Right atrium auricular region (tissue), 2 donors: ENCODE measurements around the gene ADAM10. TPM values are rescaled to one million over a fixed set of nuclear protein-coding genes. Genes with fewer than 3 reads are reported as not detected.
A peak's percentile ranks its signal among the peaks of the same experiment; 100 is the strongest.

Experiments used
- DNase-seq: peaks from one replicate; pipeline ENCODE4 v3.0.0-alpha.2; 2019; ENCODE audit warnings: low spot score
- H3K27ac ChIP-seq, 2 donors: fragments of 200-600 bp; sonication (generic); 1 replicate in 1 of 2; 2 replicates in 1 of 2; pipeline ENCODE4 v1.5.1; 2016 to 2019
- H3K27me3 ChIP-seq, 2 donors: fragments of 200-600 bp; sonication (generic); one replicate each; pipeline versions ENCODE4 v1.5.1 to v1.6.0; 2017 to 2019
- H3K36me3 ChIP-seq: fragments of 200-600 bp; sonication (generic); one replicate; pipeline ENCODE4 v1.5.1; 2016
- H3K4me1 ChIP-seq, 2 donors: fragments of 200-600 bp; sonication (generic); one replicate each; pipeline versions ENCODE4 v1.5.1 to v1.6.0; 2017 to 2019
- H3K4me3 ChIP-seq, 2 donors: fragments of 200-600 bp; sonication (generic); 1 replicate in 1 of 2; 2 replicates in 1 of 2; pipeline ENCODE4 v1.5.1; 2017 to 2019; ENCODE audit warnings: mild to moderate bottlenecking in 1 of 2, moderate library complexity in 1 of 2
- H3K9me3 ChIP-seq, 2 donors: fragments of 200-600 bp; sonication (generic); one replicate each; pipeline ENCODE4 v1.5.1; 2019
- total RNA-seq, 2 donors: library from RNA; depleted of rRNA; stranded (reverse); fragments of >200 nt; gene quantifications; one replicate each; pipeline ENCODE4 v1.1.0, GENCODE V29; 2016
- TF ChIP-seq, protein P1 (sequence below), 2 donors: fragments of 200-600 bp; sonication (generic); IDR thresholded peaks; one replicate each; pipeline ENCODE4 v1.5.1; 2019; ENCODE audit warnings: antibody characterized with exemption in 2 of 2

Gene ADAM10
- total RNA-seq, 2 donors from 2014 or later, result 40.8 to 42.0 TPM

DNA sequence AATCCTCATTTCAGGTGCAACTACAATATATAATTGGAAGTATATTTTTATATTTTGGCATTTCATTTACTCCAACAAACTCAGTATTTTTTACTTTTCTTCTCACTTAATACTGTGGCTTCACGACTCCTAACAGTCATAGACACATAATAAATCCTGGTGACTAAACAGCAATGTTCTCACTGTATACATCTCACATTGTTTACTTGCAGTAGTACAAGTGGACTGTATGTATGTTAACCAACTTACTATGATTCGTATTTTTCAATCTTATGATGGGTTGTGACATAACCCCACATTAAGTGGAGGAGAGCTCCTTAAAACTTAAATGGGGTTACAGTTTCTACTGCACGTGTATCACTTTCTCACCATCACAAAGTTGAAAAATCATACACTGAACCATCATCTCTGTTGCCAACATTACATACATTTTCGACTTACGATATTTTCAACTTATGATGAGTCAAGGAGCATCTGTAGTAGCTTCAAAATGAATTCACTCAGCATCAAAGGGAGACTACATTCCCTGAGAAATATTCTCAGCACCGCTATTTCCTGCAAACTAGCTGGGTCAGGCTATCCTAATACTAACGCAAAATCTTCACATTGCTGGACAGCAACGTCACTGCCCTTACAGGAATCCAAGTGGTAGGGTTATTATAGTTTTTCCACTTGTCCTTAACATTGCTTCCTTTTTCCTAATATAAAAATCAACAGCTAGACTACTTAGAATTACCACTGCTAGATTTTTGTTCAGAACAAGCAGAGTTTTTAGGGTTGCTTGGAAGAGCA lies 7.3 kb downstream of the ADAM10 start:
- Histone ChIP-seq H3K9me3 (no peaks in the 10 kb centered on the region), H3K27ac (peak overlapping the region; percentile 61 to 80)

DNA sequence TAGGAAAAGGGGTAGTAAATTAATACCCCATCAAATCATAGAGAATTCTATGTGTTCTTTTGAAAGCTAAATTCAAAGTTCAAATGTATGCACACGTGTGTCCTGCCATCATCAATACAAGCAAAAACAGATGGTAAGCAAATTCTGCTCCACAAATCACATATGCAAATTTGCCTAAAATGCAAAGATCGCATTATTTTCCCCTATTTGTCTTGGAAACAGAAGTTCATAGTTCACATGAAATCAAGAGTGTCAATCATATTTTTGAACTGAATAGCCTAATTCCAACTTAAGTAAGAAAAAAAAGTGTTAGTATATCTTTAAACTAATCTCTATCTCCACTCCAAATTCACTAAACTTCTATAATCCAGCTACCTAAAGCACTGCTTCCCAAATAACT lies 8.5 kb downstream of the ADAM10 start:
- H3K9me3 ChIP-seq, result no peaks in the 10 kb centered on the region
- H3K4me3 ChIP-seq, result no peak overlapping the region
- no peak overlapping the region for H3K27ac ChIP-seq
- H3K27me3 ChIP-seq, result no peaks in the 10 kb centered on the region
- no peak for DNase-seq
- TF ChIP-seq, protein P1, sequence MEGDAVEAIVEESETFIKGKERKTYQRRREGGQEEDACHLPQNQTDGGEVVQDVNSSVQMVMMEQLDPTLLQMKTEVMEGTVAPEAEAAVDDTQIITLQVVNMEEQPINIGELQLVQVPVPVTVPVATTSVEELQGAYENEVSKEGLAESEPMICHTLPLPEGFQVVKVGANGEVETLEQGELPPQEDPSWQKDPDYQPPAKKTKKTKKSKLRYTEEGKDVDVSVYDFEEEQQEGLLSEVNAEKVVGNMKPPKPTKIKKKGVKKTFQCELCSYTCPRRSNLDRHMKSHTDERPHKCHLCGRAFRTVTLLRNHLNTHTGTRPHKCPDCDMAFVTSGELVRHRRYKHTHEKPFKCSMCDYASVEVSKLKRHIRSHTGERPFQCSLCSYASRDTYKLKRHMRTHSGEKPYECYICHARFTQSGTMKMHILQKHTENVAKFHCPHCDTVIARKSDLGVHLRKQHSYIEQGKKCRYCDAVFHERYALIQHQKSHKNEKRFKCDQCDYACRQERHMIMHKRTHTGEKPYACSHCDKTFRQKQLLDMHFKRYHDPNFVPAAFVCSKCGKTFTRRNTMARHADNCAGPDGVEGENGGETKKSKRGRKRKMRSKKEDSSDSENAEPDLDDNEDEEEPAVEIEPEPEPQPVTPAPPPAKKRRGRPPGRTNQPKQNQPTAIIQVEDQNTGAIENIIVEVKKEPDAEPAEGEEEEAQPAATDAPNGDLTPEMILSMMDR (IDR thresholded peaks at IDR 0.05), result no peak
- peaks cover 0 to 91% of the 10 kb centered on the region in 2 donors for H3K4me1 ChIP-seq
- no peaks in the 10 kb centered on the region for H3K36me3 ChIP-seq

More for the DNA sequence above, 7.3 kb downstream of the ADAM10 start:
- Histone ChIP-seq H3K4me1 (peaks cover 0 to 92% of the 10 kb centered on the region in 2 donors), H3K4me3 (no peak overlapping the region), H3K27me3 (no peaks in the 10 kb centered on the region), H3K36me3 (no peaks in the 10 kb centered on the region)
- no peak for DNase-seq
- TF ChIP-seq, protein P1 (IDR thresholded peaks at IDR 0.05), result no peak

DNA sequence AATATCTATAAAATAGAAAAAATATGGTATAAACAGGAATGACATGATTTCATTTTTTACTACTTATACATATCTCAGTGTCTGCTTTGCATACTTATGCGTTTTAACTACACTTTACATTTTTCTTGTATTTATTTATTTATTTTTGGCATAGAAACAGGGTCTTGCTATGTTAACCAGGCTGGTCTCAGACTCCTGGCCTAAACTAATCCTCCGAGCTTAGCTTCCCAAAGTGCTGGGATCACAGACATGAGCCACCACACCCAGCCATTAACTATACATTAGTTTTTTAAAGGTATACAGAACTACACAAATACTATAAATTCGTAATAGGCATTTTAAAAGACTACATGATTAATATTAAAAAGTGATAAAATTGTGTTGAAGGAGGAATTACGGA lies 9.1 kb downstream of the ADAM10 start:
- no peaks in the 10 kb centered on the region for H3K9me3 ChIP-seq
- TF ChIP-seq, protein P1 (IDR thresholded peaks at IDR 0.05), result no peak
- H3K27ac ChIP-seq, result peak overlapping the region in 1 of 2 donors; percentile 19
- H3K27me3 ChIP-seq, result no peaks in the 10 kb centered on the region
- no peak overlapping the region for H3K4me3 ChIP-seq
- DNase-seq, result no peak
- peaks cover 0 to 88% of the 10 kb centered on the region in 2 donors for H3K4me1 ChIP-seq
- no peaks in the 10 kb centered on the region for H3K36me3 ChIP-seq

DNA sequence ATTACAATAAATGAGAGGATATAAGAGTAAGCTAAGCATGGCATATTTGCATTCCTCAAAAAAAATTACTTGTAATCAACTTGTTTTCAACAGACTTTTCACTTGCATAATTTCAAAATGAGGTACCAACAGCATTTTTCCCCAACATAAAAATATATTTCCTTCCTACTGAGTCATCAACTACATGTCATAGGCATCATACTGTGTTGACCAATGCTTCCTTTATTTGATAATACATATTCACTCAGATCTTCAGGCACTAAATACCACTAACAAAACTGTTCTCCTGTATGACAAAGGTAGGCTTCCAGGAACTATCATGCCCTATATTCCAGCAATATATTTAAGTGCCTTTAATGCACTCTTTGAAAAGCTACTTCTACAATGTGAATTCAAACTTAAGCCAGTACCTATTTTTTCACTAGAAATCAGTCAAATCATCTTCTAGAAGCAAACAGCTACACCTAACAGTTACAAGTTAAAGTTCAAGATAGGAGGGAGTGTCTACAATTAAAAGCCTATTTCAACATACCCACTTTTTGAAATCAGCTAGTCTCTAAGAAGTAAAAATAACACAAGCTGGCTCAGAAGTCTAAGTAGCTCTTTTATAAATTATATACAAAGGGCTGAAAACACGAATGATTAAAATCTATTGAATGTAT lies 11.3 kb downstream of the ADAM10 start:
- Histone ChIP-seq H3K4me1 (peaks cover 0 to 75% of the 10 kb centered on the region in 2 donors), H3K9me3 (no peaks in the 10 kb centered on the region), H3K4me3 (no peak overlapping the region), H3K27ac (peak overlapping the region in 1 of 2 donors; percentile 30), H3K27me3 (no peaks in the 10 kb centered on the region), H3K36me3 (no peaks in the 10 kb centered on the region)
- TF ChIP-seq, protein P1 (IDR thresholded peaks at IDR 0.05), result no peak
- no peak for DNase-seq

DNA sequence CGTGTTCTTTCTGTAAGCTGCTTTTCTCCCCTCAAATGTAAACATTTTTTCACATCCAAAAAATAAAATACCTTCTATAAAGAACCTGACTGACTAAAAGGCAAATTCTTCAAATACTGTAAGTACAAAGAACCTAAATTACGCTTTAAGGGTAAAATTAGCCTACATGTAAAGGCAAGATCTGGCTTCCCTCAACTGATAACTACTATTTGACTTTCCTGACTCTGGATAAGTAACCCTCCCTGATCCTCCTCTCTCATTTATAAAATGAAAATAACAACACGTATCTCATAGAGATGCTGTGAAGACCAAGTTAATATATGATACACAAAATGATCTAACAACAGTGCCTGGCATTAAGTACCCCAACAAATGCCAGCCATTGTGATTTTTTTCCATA lies 12.2 kb downstream of the ADAM10 start:
- Histone ChIP-seq H3K4me3 (no peak overlapping the region), H3K9me3 (no peaks in the 10 kb centered on the region), H3K27me3 (no peaks in the 10 kb centered on the region), H3K36me3 (no peaks in the 10 kb centered on the region), H3K4me1 (peaks cover 0 to 74% of the 10 kb centered on the region in 2 donors), H3K27ac (no peak overlapping the region)
- no peak for DNase-seq
- TF ChIP-seq, protein P1 (IDR thresholded peaks at IDR 0.05), result no peak
